K562 (cell line): ENCODE results near the gene ZNF124. TPM values are rescaled to one million over a fixed set of nuclear protein-coding genes. Genes with fewer than 3 reads are reported as not detected.

Experiments
- EGR1 ChIP-seq: fragments of 450-650 bp; conservative IDR thresholded peaks from 2 replicates; pipeline ENCODE4 v1.6.1; 2017; ENCODE audit warnings: mild to moderate bottlenecking
- FOXM1 ChIP-seq, 2 experiments: fragments of 450-650 bp in 1 of 2; sonication (generic) in 1 of 2; formaldehyde crosslinking in 1 of 2; IDR thresholded peaks; 2 replicates each; pipeline versions ENCODE4 v1.6.1 to v1.9.0; 2017 to 2022; ENCODE audit warnings: low read depth in 2 of 2, mild to moderate bottlenecking in 2 of 2, missing genetic modification reagents in 1 of 2, moderate library complexity in 1 of 2
- FUS ChIP-seq: fragments of 200-400 bp; formaldehyde crosslinking; optimal IDR thresholded peaks from 2 replicates; pipeline ENCODE3; 2017; ENCODE audit warnings: low read depth, low read length
- ID3 ChIP-seq, 2 experiments: fragments of 250-450 bp in 1 of 2; fragments of 450-650 bp in 1 of 2; sonication (Bioruptor Pico) in 1 of 2; IDR thresholded peaks; 2 replicates each; pipeline versions ENCODE4 v1.6.1 to v1.8.0; 2016 to 2021; ENCODE audit warnings: mild to moderate bottlenecking in 2 of 2, moderate library complexity in 2 of 2, missing compliant biosample characterization in 1 of 2, missing genetic modification characterization in 1 of 2
- MAZ ChIP-seq, 2 experiments: fragments of 450-650 bp in 1 of 2; sonication (generic) in 1 of 2; formaldehyde crosslinking; IDR thresholded peaks in 1 of 2; conservative IDR thresholded peaks in 1 of 2; 2 replicates each; pipeline versions ENCODE4 v1.4.0 to v1.5.0; 2020; ENCODE audit warnings: mild to moderate bottlenecking in 1 of 2, missing genetic modification reagents in 1 of 2
- MLX ChIP-seq, 2 experiments: fragments of 450-650 bp in 1 of 2; sonication (generic) in 1 of 2; formaldehyde crosslinking; conservative IDR thresholded peaks; 2 replicates each; pipeline versions ENCODE4 v1.4.0 to v1.8.1; 2020 to 2022; ENCODE audit warnings: mild to moderate bottlenecking in 1 of 2, missing genetic modification reagents in 1 of 2
- NFYB ChIP-seq: IDR thresholded peaks from 2 replicates; pipeline ENCODE4 v1.6.1; 2011; ENCODE audit warnings: mild to moderate bottlenecking, moderate library complexity; ENCODE audit not compliant: insufficient read length; ENCODE audit errors: extremely low read depth
- RB1 ChIP-seq: fragments of 450-650 bp; IDR thresholded peaks from 2 replicates; pipeline ENCODE4 v1.6.1; 2017; ENCODE audit warnings: low read depth, mild to moderate bottlenecking
- RBM39 ChIP-seq: fragments of 200-400 bp; formaldehyde crosslinking; optimal IDR thresholded peaks from 2 replicates; pipeline ENCODE3; 2018; ENCODE audit warnings: low read depth, low read length
- SFPQ ChIP-seq: fragments of 200-400 bp; formaldehyde crosslinking; IDR thresholded peaks from 2 replicates; pipeline ENCODE4 v1.6.1; 2017; ENCODE audit warnings: mild to moderate bottlenecking, low read depth, low read length, moderate library complexity
- SMARCA5 ChIP-seq: fragments of 450-650 bp; IDR thresholded peaks from 2 replicates; pipeline ENCODE4 v1.6.1; 2016
- SP1 ChIP-seq: sonication (generic); formaldehyde crosslinking; IDR thresholded peaks from 2 replicates; pipeline ENCODE4 v1.8.1; 2022; ENCODE audit warnings: mild to moderate bottlenecking, missing genetic modification reagents
- THAP7 ChIP-seq: fragments of 250-450 bp; sonication (Bioruptor Pico); IDR thresholded peaks from 2 replicates; pipeline ENCODE4 v1.5.0; 2021
- TSHZ1 ChIP-seq: fragments of 250-450 bp; sonication (Bioruptor Pico); IDR thresholded peaks from 2 replicates; pipeline ENCODE4 v1.4.0; 2020; ENCODE audit warnings: mild to moderate bottlenecking, moderate library complexity
- ZBTB33 ChIP-seq: sonication (generic); formaldehyde crosslinking; IDR thresholded peaks from 2 replicates; pipeline ENCODE4 v1.8.1; 2023; ENCODE audit warnings: mild to moderate bottlenecking, missing genetic modification reagents
- ZNF23 ChIP-seq: fragments of 250-450 bp; sonication (Bioruptor Pico); IDR thresholded peaks from 2 replicates; pipeline ENCODE4 v1.4.0; 2020; ENCODE audit warnings: mild to moderate bottlenecking
- ZNF766 ChIP-seq: fragments of 200-800 bp; sonication (Bioruptor generic); conservative IDR thresholded peaks from 2 replicates; pipeline ENCODE4 v1.6.1; 2016; ENCODE audit warnings: missing genetic modification characterization, missing compliant biosample characterization
- polyA plus RNA-seq, 8 experiments: library from polyadenylated mRNA; depleted of rRNA in 4 of 8; stranded (reverse) in 5 of 8; unstranded in 3 of 8; fragments of >200 nt; fragmentation: Nextera tagmentation in 2 of 8; fragmentation: Illumina TruSeq in 1 of 8; extraction: Ambion mirVana in 2 of 8; extraction: Trizol in 1 of 8; gene quantifications; 2 replicates each; pipeline versions ENCODE4 v1.2.1 to v1.2.3, GENCODE V29; 2011 to 2014; ENCODE audit warnings: inconsistent platforms in 1 of 8, missing spikeins in 1 of 8
- total RNA-seq, 7 experiments: library from RNA; depleted of rRNA in 6 of 7; stranded (reverse); fragments of >200 nt in 6 of 7; fragmentation: Illumina TruSeq in 2 of 7; extraction: Trizol in 2 of 7; gene quantifications; 2 replicates each; pipeline versions ENCODE4 v1.2.1 to v1.2.3, GENCODE V29; 2011 to 2021; ENCODE audit warnings: low replicate concordance in 1 of 7

ZNF124 gene
- total and polyA plus RNA-seq, 9 of the 15 experiments (the other 6 are each of a cell fraction or from before 2014, with no cell fraction given) = 7.6 to 71.5 (median 20.2) TPM

- no peak for TF ChIP-seq SFPQ
- no peak for TF ChIP-seq SMARCA5
- no peak for TF ChIP-seq MAZ (CRISPR knock-in tag; conservative IDR thresholded peaks at IDR 0.05 in 1 of 2, IDR thresholded peaks at IDR 0.05 in 1 of 2)
- no peak for TF ChIP-seq TSHZ1 (CRISPR knock-in tag)
- TF ChIP-seq RB1 = no peak
- no peak for TF ChIP-seq FOXM1 (IDR thresholded peaks at IDR 0.05; ENCODE audit: low read depth)
- TF ChIP-seq FOXM1 (CRISPR knock-in tag; IDR thresholded peaks at IDR 0.05; ENCODE audit: low read depth) = 0 out of 2 replicates have a peak, but pooled peaks have one; percentile 45
- no peak for TF ChIP-seq THAP7 (CRISPR knock-in tag)
- TF ChIP-seq RBM39 = no peak
- peak; percentile 19; the same call in 1 of the 2 replicates for TF ChIP-seq EGR1
- no peak for TF ChIP-seq FUS
- TF ChIP-seq ZNF766 (CRISPR knock-in tag) = peak; percentile 1; the same call in 1 of the 2 replicates
- TF ChIP-seq ZNF23 (CRISPR knock-in tag) = no peak
- no peak for TF ChIP-seq MLX (CRISPR knock-in tag; conservative IDR thresholded peaks at IDR 0.05)
- TF ChIP-seq SP1 = no peak
- no peak for TF ChIP-seq NFYB
- no peak; the same call in 1 of the 2 replicates for TF ChIP-seq ZBTB33 (CRISPR knock-in tag)
- no peak for TF ChIP-seq ID3 (CRISPR knock-in tag; IDR thresholded peaks at IDR 0.05)
- no peak for TF ChIP-seq ID3 (tag; IDR thresholded peaks at IDR 0.05)
Observed at GRCh38 chr1:247111259-247111699, 60.5 kb downstream of the ZNF124 start (continued).
